GM23248 (cell line): ENCODE data around the gene OLIG1. TPM values are rescaled to one million over a fixed set of nuclear protein-coding genes. Genes with fewer than 3 reads are reported as not detected.
A peak's percentile ranks its signal among the peaks of the same experiment; 100 is the strongest.

Source experiments
- DNase-seq: peaks from one replicate; pipeline ENCODE4 v3.0.0-alpha.2; 2015
- H2AFZ ChIP-seq: fragments of 200-600 bp; sonication (generic); 2 replicates; pipeline ENCODE4 v1.6.1; 2016; ENCODE audit warnings: antibody characterized with exemption
- H3F3A ChIP-seq: fragments of 200-600 bp; sonication (generic); 2 replicates; pipeline ENCODE4 v1.6.1; 2016; ENCODE audit warnings: mild to moderate bottlenecking, antibody characterized with exemption, mixed run types; ENCODE audit not compliant: insufficient read depth
- H3K27ac ChIP-seq: fragments of 200-600 bp; sonication (generic); 2 replicates; pipeline ENCODE4 v1.5.1; 2016; ENCODE audit warnings: mild to moderate bottlenecking
- H3K27me3 ChIP-seq: fragments of 200-600 bp; sonication (generic); replicated peaks from 2 replicates; pipeline ENCODE4 v1.6.1; 2016; ENCODE audit warnings: mild to moderate bottlenecking; ENCODE audit not compliant: insufficient read depth
- H3K36me3 ChIP-seq: fragments of 200-600 bp; sonication (generic); 2 replicates; pipeline ENCODE4 v1.6.1; 2016; ENCODE audit warnings: low read depth, mild to moderate bottlenecking
- H3K4me1 ChIP-seq: fragments of 200-600 bp; sonication (generic); 2 replicates; pipeline ENCODE4 v1.6.1; 2016; ENCODE audit warnings: mild to moderate bottlenecking; ENCODE audit not compliant: insufficient read depth
- H3K4me2 ChIP-seq: fragments of 200-600 bp; sonication (generic); one replicate; pipeline ENCODE4 v1.6.1; 2016; ENCODE audit warnings: mild to moderate bottlenecking; ENCODE audit not compliant: unreplicated experiment
- H3K4me3 ChIP-seq: fragments of 200-600 bp; sonication (generic); 2 replicates; pipeline ENCODE4 v1.5.1; 2016; ENCODE audit warnings: mild to moderate bottlenecking
- H3K79me2 ChIP-seq: fragments of 200-600 bp; sonication (generic); 2 replicates; pipeline ENCODE4 v1.6.1; 2016; ENCODE audit warnings: mild to moderate bottlenecking; ENCODE audit not compliant: insufficient read depth
- H3K9ac ChIP-seq: fragments of 200-600 bp; sonication (generic); 2 replicates; pipeline ENCODE4 v1.6.1; 2016; ENCODE audit warnings: mild to moderate bottlenecking
- H3K9me2 ChIP-seq: fragments of 200-600 bp; sonication (generic); 2 replicates; pipeline ENCODE4 v1.6.1; 2016; ENCODE audit warnings: mixed run types, mild to moderate bottlenecking, moderate library complexity; ENCODE audit not compliant: insufficient read depth
- H3K9me3 ChIP-seq: fragments of 200-600 bp; sonication (generic); one replicate; pipeline ENCODE4 v1.6.1; 2017; ENCODE audit warnings: low read depth
- H4K20me1 ChIP-seq: fragments of 200-600 bp; sonication (generic); 2 replicates; pipeline ENCODE4 v1.6.0; 2016; ENCODE audit not compliant: insufficient read depth
- EZH2 ChIP-seq: fragments of 200-600 bp; sonication (generic); IDR thresholded peaks from 2 replicates; pipeline ENCODE4 v1.6.1; 2018; ENCODE audit warnings: antibody characterized with exemption, mild to moderate bottlenecking; ENCODE audit not compliant: insufficient read depth, poor library complexity, severe bottlenecking
- EZH2phosphoT487 ChIP-seq: fragments of 200-600 bp; sonication (generic); IDR thresholded peaks from 2 replicates; pipeline ENCODE4 v1.6.1; 2018; ENCODE audit warnings: antibody characterized with exemption, moderate library complexity, mild to moderate bottlenecking, low read depth; ENCODE audit not compliant: insufficient read depth
- WGBS, 2 experiments: methylation state at CpG; one replicate each; pipeline ENCODE4 v1.1.6; 2015 to 2017; ENCODE audit warnings: low lambda C conversion rate in 2 of 2, low coverage in 1 of 2; ENCODE audit errors: missing lambda C conversion rate in 2 of 2; 5-methylcytosine and 5-hydroxymethylcytosine counted together
- in situ Hi-C: fragments of 300-500 bp; cut with MboI; formaldehyde crosslinking; loops from 2 replicates; pipeline ENCODE4 v1.15.0; 2020
- polyA plus RNA-seq: library from polyadenylated mRNA; unstranded; fragments of >200 nt; fragmentation: Nextera tagmentation; extraction: Ambion mirVana; gene quantifications from 2 replicates; pipeline ENCODE4 v1.2.1, GENCODE V29; 2016
- total RNA-seq: library from RNA; depleted of rRNA; stranded (reverse); fragments of >200 nt; shearing (Covaris generic); gene quantifications from 2 replicates; pipeline ENCODE4 v1.2.3, GENCODE V29; 2014

OLIG1 gene
- total and polyA plus RNA-seq, 2 experiments from 2014 or later: not detected

DNA sequence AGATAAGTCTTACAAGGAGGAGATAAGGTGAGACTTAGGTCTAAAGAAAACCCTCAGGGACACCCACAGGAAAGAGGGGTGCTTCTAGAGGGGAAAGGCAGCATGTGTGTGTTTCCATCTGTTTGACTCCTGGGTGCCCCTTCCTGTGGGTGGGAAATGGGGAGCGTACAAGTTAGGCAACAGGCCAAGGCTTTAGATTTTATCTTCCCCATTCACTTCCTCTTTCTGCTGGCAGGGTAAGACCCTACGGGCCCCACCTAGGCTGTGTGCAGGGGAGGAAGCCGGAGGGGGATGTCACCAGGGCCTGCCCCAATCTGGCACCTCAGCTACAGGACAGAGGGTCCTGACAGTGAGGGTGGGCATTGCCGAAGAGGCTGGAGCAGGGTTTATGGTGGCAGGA, 2.5 kb upstream of the OLIG1 start:
- Histone ChIP-seq H3K9ac (no peak overlapping the region), H3K9me3 (no peaks in the 10 kb centered on the region), H3F3A (no peaks in the 10 kb centered on the region), H3K4me1 (no peaks in the 10 kb centered on the region), H3K4me3 (no peak overlapping the region), H3K9me2 (no peaks in the 10 kb centered on the region), H3K79me2 (no peaks in the 10 kb centered on the region), H2AFZ (no peak overlapping the region), H3K27me3 (peaks cover 88% of the 10 kb centered on the region), H3K36me3 (no peaks in the 10 kb centered on the region), H3K4me2 (no peak overlapping the region), H4K20me1 (no peaks in the 10 kb centered on the region), H3K27ac (no peak overlapping the region)
- in situ Hi-C loops: no loop called here
- DNase-seq: no peak
- TF ChIP-seq EZH2 (no peak), EZH2phosphoT487 (no peak)
- WGBS, 2 experiments: 36 to 46% methylated on average over 4 of the region's 4 CpGs

DNA sequence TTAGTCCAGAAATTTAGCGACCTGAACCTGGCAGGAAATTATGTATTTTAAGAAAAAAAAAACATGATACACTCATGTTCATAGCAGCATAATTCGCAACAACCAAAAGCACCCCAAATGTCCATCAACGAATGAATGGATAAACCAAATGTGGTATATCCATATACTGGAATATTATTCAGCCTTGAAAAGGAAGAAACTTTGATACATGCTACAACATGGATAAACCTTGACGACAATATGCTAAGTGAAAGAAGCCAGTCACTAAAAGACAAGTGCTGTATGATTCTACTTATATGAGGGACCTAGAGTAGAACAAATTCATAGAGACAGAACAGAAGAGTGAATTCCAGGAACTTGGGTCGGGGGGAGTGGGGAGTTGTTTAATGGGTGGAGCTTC, 698 bp upstream of the OLIG1 start:
- no peak overlapping the region for H2AFZ ChIP-seq
- no peak overlapping the region for H3K9ac ChIP-seq
- H3K4me1 ChIP-seq: no peaks in the 10 kb centered on the region
- peaks cover 91% of the 10 kb centered on the region for H3K27me3 ChIP-seq
- no peak overlapping the region for H3K4me3 ChIP-seq
- WGBS, 2 experiments: 60 to 66% methylated on average over 5 of the region's 5 CpGs
- H3K9me2 ChIP-seq: no peaks in the 10 kb centered on the region
- H3K27ac ChIP-seq: no peak overlapping the region
- in situ Hi-C loops: no loop called here
- no peak for DNase-seq
- H3K79me2 ChIP-seq: no peaks in the 10 kb centered on the region
- H3K36me3 ChIP-seq: no peaks in the 10 kb centered on the region
- no peak overlapping the region for H3K4me2 ChIP-seq
- no peaks in the 10 kb centered on the region for H3K9me3 ChIP-seq
- no peaks in the 10 kb centered on the region for H4K20me1 ChIP-seq
- TF ChIP-seq EZH2phosphoT487 (no peak), EZH2 (peak; percentile 66)
- H3F3A ChIP-seq: no peaks in the 10 kb centered on the region

DNA sequence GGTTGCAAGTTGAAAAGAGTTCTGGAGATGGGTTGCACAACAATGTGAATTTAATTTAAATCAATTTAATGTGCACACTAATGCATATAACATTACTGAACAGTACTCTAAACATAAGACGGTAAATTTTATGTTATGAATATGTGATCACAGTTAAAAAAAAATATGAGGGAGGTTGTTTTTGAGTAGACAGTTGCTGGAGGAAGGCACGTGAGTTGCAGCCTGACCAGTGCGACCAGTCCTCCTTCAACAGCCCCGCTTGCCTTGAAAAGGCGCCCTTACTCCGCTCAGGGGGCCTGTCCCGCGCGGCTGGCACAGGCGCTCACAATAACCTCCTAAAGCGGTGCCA, 322 bp upstream of the OLIG1 start:
- no peaks in the 10 kb centered on the region for H3K9me3 ChIP-seq
- no peaks in the 10 kb centered on the region for H3K79me2 ChIP-seq
- no peak overlapping the region for H3K4me3 ChIP-seq
- H3K9me2 ChIP-seq: no peaks in the 10 kb centered on the region
- H3K9ac ChIP-seq: no peak overlapping the region
- H4K20me1 ChIP-seq: no peaks in the 10 kb centered on the region
- no peak overlapping the region for H3K4me2 ChIP-seq
- no peak overlapping the region for H2AFZ ChIP-seq
- no peaks in the 10 kb centered on the region for H3K4me1 ChIP-seq
- peak; percentile 58 for TF ChIP-seq EZH2
- no peak for TF ChIP-seq EZH2phosphoT487
- WGBS, 2 experiments: 0 to 5% methylated on average over 5 to 11 of the region's 11 CpGs
- peaks cover 91% of the 10 kb centered on the region for H3K27me3 ChIP-seq
- no peaks in the 10 kb centered on the region for H3K36me3 ChIP-seq
- no peak overlapping the region for H3K27ac ChIP-seq
- in situ Hi-C loops: no loop called here
- no peaks in the 10 kb centered on the region for H3F3A ChIP-seq
- no peak for DNase-seq

DNA sequence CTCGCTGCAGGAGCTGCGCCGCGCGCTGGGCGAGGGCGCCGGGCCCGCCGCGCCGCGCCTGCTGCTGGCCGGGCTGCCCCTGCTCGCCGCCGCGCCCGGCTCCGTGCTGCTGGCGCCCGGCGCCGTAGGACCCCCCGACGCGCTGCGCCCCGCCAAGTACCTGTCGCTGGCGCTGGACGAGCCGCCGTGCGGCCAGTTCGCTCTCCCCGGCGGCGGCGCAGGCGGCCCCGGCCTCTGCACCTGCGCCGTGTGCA, 730 bp downstream of the OLIG1 start:
- H3K27me3 ChIP-seq: peaks cover 87% of the 10 kb centered on the region
- DNase-seq: no peak
- no peaks in the 10 kb centered on the region for H3K36me3 ChIP-seq
- H3K27ac ChIP-seq: no peak overlapping the region
- H4K20me1 ChIP-seq: no peaks in the 10 kb centered on the region
- H2AFZ ChIP-seq: no peak overlapping the region
- H3K79me2 ChIP-seq: no peaks in the 10 kb centered on the region
- TF ChIP-seq EZH2 (no peak), EZH2phosphoT487 (no peak)
- in situ Hi-C loops: no loop called here
- H3F3A ChIP-seq: no peaks in the 10 kb centered on the region
- H3K4me3 ChIP-seq: no peak overlapping the region
- H3K4me2 ChIP-seq: no peak overlapping the region
- no peak overlapping the region for H3K9ac ChIP-seq
- H3K9me3 ChIP-seq: no peaks in the 10 kb centered on the region
- no peaks in the 10 kb centered on the region for H3K9me2 ChIP-seq
- no peaks in the 10 kb centered on the region for H3K4me1 ChIP-seq
- 1% methylated on average over 37 to 44 of the region's 44 CpGs for WGBS, 2 experiments

DNA sequence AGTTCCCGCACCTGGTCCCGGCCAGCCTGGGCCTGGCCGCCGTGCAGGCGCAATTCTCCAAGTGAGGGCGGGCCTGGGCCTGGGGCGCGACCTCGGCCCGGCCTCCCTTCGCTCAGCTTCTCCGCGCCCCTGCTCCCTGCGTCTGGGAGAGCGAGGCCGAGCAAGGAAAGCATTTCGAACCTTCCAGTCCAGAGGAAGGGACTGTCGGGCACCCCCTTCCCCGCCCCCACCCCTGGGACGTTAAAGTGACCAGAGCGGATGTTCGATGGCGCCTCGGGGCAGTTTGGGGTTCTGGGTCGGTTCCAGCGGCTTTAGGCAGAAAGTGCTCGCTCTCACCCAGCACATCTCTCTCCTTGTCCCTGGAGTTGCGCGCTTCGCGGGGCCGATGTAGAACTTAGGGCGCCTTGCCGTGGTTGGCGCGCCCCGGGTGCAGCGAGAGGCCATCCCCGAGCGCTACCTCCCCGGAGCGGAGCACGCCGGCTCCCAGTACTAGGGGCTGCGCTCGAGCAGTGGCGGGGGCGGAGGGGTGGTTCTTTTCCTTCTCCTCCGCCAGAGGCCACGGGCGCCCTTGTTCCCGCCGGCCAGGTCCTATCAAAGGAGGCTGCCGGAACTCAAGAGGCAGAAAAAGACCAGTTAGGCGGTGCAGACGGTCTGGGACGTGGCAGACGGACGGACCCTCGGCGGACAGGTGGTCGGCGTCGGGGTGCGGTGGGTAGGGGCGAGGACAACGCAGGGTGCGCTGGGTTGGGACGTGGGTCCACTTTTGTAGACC, 1.2 kb downstream of the OLIG1 start:
- peak; percentile 13 for DNase-seq
- 3 to 4% methylated on average over 55 to 68 of the region's 69 CpGs for WGBS, 2 experiments
- Histone ChIP-seq H3K4me2 (no peak overlapping the region), H3K9me3 (no peaks in the 10 kb centered on the region), H2AFZ (0 out of 2 replicates have a peak overlapping the region, but pooled peaks have one; percentile 34), H3K9ac (no peak overlapping the region), H3K27ac (no peak overlapping the region), H3K9me2 (no peaks in the 10 kb centered on the region), H3K4me1 (no peaks in the 10 kb centered on the region), H3K27me3 (peaks cover 87% of the 10 kb centered on the region), H3K79me2 (no peaks in the 10 kb centered on the region), H3K4me3 (peak overlapping the region; percentile 56; the same call in 1 of the 2 replicates), H4K20me1 (no peaks in the 10 kb centered on the region), H3F3A (no peaks in the 10 kb centered on the region), H3K36me3 (no peaks in the 10 kb centered on the region)
- TF ChIP-seq EZH2 (no peak), EZH2phosphoT487 (no peak; the same call in 1 of the 2 replicates)
- in situ Hi-C loops: no loop called here
